ENCODE data around the gene CCL24. TPM values are rescaled to one million over a fixed set of nuclear protein-coding genes. Genes with fewer than 3 reads are reported as not detected.
"Not testable (repeated sequence)": the region's sequence is repeated elsewhere in the genome, so short reads cannot be mapped to it uniquely, and the experiment has no call there.

The CCL24 gene
- total and polyA plus RNA-seq, 2 of the 4 experiments (the other 2 are of a cell fraction), result not detected

- H3K79me1 ChIP-seq (ENCODE audit: low read depth in 1 of 2, low read length in 2 of 2); H4K5ac ChIP-seq (ENCODE audit: low read depth, low read length); H2BK15ac ChIP-seq (ENCODE audit: low read depth, low read length); H4K91ac ChIP-seq (ENCODE audit: insufficient read depth, low read depth, low read length); H2BK120ac ChIP-seq (ENCODE audit: low read depth, low read length); dilution Hi-C loops (cut with HindIII; ENCODE audit: low sequenced_read_pairs, unreplicated experiment); H3K9me1 ChIP-seq (ENCODE audit: insufficient read depth, low read length); in situ Hi-C loops (cut with MboI; ENCODE audit: low sequenced_read_pairs); H3K9ac ChIP-seq (ENCODE audit: low read depth, low read length); H2AFZ ChIP-seq (replicated peaks; ENCODE audit: low read length, poor library complexity); H3K4me3 ChIP-seq (ENCODE audit: insufficient read depth, low read depth, low read length); H2BK20ac ChIP-seq (ENCODE audit: low read depth, low read length); H2BK5ac ChIP-seq (ENCODE audit: low read depth, low read length, poor library complexity, severe bottlenecking); H3K36me3 ChIP-seq (ENCODE audit: control insufficient read depth, insufficient read depth, low read length); CTCF ChIA-PET; H2AK5ac ChIP-seq (ENCODE audit: low read depth, low read length); H3K9me3 ChIP-seq (ENCODE audit: control insufficient read depth, insufficient read depth, low read length); H3K18ac ChIP-seq (ENCODE audit: low read depth, low read length); H3K56ac ChIP-seq (ENCODE audit: extremely low read depth, insufficient read depth, low read length); BruUV-seq (replicated peaks); intact Hi-C loops (cut with micrococcal nuclease); H4K20me1 ChIP-seq (ENCODE audit: insufficient read depth, low read length); H3K27ac ChIP-seq (ENCODE audit: insufficient read depth, low read length); ATAC-seq (ENCODE audit: low read depth); H4K8ac ChIP-seq (ENCODE audit: low read depth in 2 of 2, low read length in 2 of 2); H3K4ac ChIP-seq (ENCODE audit: low read depth, low read length); DNase-seq; H3K23ac ChIP-seq (ENCODE audit: low read depth, low read length); H3K27me3 ChIP-seq (ENCODE audit: control insufficient read depth, insufficient read depth, low read length); H2AK9ac ChIP-seq (replicated peaks; ENCODE audit: low read depth, low read length, poor library complexity); H3K4me1 ChIP-seq (ENCODE audit: control insufficient read depth, insufficient read depth, low read length); H3K14ac ChIP-seq (replicated peaks; ENCODE audit: low read depth, low read length); H3K4me2 ChIP-seq (ENCODE audit: low read depth, low read length): not testable (repeated sequence)
- WGBS, 2 experiments (ENCODE audit: extremely low coverage in 2 of 2, insufficient read length in 1 of 2), result 100% methylated on average over 1 of the region's 14 CpGs; no CpG with 5 or more reads in 1 of the 2 experiments
- POLR2A ChIA-PET (ENCODE audit: unreplicated experiment), result interaction anchor here (0.6 kb wide), 1 partner anchor 1997 kb away, joined by 9 read pairs; no protein-coding TSS in a partner anchor
Observed at GRCh38 chr7:75838281-75838930, 24.8 kb upstream of the CCL24 start.

Measured in IMR-90 (cell line).